ENCODE data around the gene TTLL13. TPM values are rescaled to one million over a fixed set of nuclear protein-coding genes. Genes with fewer than 3 reads are reported as not detected.

TTLL13 gene
- total RNA-seq, 1 experiment from 2014 or later: not detected

GRCh38 chr15:90205050-90205848 is 44.1 kb upstream of the TTLL13 start:
- ATAC-seq (no peak), DNase-seq (no peak)
- intact Hi-C loops (cut with micrococcal nuclease): no loop called here
- no peak overlapping the region for H2AFZ ChIP-seq (ENCODE audit: low read length)
- H4K20me1 ChIP-seq (ENCODE audit: low read length): peaks cover 46% of the 10 kb centered on the region
- no peak overlapping the region for H3K9ac ChIP-seq (ENCODE audit: low read length)
- H3K9me2 ChIP-seq (replicated peaks; ENCODE audit: low read length): no peaks in the 10 kb centered on the region
- peaks cover 98% of the 10 kb centered on the region for H3K79me2 ChIP-seq (ENCODE audit: low read length)
- no peak for TF ChIP-seq EZH2phosphoT487 (IDR thresholded peaks at IDR 0.05; ENCODE audit: borderline replicate concordance, low read length)
- no peak for TF ChIP-seq EZH2 (IDR thresholded peaks at IDR 0.05; ENCODE audit: low read length, unreplicated experiment)
- TF ChIP-seq, protein P1, sequence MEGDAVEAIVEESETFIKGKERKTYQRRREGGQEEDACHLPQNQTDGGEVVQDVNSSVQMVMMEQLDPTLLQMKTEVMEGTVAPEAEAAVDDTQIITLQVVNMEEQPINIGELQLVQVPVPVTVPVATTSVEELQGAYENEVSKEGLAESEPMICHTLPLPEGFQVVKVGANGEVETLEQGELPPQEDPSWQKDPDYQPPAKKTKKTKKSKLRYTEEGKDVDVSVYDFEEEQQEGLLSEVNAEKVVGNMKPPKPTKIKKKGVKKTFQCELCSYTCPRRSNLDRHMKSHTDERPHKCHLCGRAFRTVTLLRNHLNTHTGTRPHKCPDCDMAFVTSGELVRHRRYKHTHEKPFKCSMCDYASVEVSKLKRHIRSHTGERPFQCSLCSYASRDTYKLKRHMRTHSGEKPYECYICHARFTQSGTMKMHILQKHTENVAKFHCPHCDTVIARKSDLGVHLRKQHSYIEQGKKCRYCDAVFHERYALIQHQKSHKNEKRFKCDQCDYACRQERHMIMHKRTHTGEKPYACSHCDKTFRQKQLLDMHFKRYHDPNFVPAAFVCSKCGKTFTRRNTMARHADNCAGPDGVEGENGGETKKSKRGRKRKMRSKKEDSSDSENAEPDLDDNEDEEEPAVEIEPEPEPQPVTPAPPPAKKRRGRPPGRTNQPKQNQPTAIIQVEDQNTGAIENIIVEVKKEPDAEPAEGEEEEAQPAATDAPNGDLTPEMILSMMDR (conservative IDR thresholded peaks at IDR 0.05; ENCODE audit: low read depth, low read length): no peak
- no peak overlapping the region for H3K4me3 ChIP-seq (ENCODE audit: low read length)
- H3K4me1 ChIP-seq (ENCODE audit: insufficient read depth, low read length): peaks cover 42% of the 10 kb centered on the region
- no peaks in the 10 kb centered on the region for H3K9me3 ChIP-seq (ENCODE audit: low read length)
- H3F3A ChIP-seq (ENCODE audit: low read length, unreplicated experiment): peaks cover 3% of the 10 kb centered on the region
- ChIA-PET POLR2A (ENCODE audit: unreplicated experiment) (no interaction called here), CTCF (no interaction called here)
- no TSS peak for BruUV-seq (replicated peaks)
- H3K27ac ChIP-seq (ENCODE audit: low read length): no peak overlapping the region
- H3K27me3 ChIP-seq (ENCODE audit: low read length): no peaks in the 10 kb centered on the region
- H3K36me3 ChIP-seq (ENCODE audit: low read depth, low read length): peaks cover 46% of the 10 kb centered on the region
- H3K4me2 ChIP-seq (ENCODE audit: low read length): peak overlapping the region; percentile 99

DNA sequence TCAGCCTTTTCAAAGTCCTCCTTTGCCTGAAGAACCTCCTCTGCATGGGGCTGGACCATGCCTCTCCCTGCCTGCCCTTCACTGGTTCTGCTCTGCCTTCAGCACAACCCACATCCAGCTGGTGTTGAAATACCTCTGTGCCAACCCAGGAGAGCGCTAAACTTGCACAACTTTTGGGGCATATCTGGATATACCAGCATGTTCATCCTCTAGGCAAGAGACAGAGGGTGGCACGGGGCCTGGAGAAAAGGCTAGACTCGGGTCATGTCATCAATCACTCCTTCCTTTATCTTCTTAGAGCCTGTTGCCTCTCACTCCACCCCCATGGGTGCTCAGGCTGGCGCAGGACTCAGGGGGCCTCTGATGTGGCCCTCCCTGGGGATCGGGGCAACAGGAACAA is 43.5 kb upstream of the TTLL13 start:
- no peak overlapping the region for H3K27ac ChIP-seq (ENCODE audit: low read length)
- peaks cover 42% of the 10 kb centered on the region for H3K4me1 ChIP-seq (ENCODE audit: insufficient read depth, low read length)
- intact Hi-C loops (cut with micrococcal nuclease): no loop called here
- BruUV-seq (replicated peaks): no TSS peak
- no peak overlapping the region for H3K4me3 ChIP-seq (ENCODE audit: low read length)
- CTCF ChIA-PET: no interaction called here
- no peaks in the 10 kb centered on the region for H3K9me3 ChIP-seq (ENCODE audit: low read length)
- no peak overlapping the region for H2AFZ ChIP-seq (ENCODE audit: low read length)
- peaks cover 46% of the 10 kb centered on the region for H4K20me1 ChIP-seq (ENCODE audit: low read length)
- peaks cover 47% of the 10 kb centered on the region for H3K36me3 ChIP-seq (ENCODE audit: low read depth, low read length)
- H3K9ac ChIP-seq (ENCODE audit: low read length): no peak overlapping the region
- H3K9me2 ChIP-seq (replicated peaks; ENCODE audit: low read length): no peaks in the 10 kb centered on the region
- ATAC-seq (no peak), DNase-seq (no peak)
- TF ChIP-seq EZH2phosphoT487 (IDR thresholded peaks at IDR 0.05; ENCODE audit: borderline replicate concordance, low read length) (no peak), EZH2 (IDR thresholded peaks at IDR 0.05; ENCODE audit: low read length, unreplicated experiment) (no peak)
- TF ChIP-seq, protein P1 (conservative IDR thresholded peaks at IDR 0.05; ENCODE audit: low read depth, low read length): no peak
- no peaks in the 10 kb centered on the region for H3K27me3 ChIP-seq (ENCODE audit: low read length)
- peaks cover 98% of the 10 kb centered on the region for H3K79me2 ChIP-seq (ENCODE audit: low read length)
- peaks cover 2% of the 10 kb centered on the region for H3F3A ChIP-seq (ENCODE audit: low read length, unreplicated experiment)
- POLR2A ChIA-PET (ENCODE audit: unreplicated experiment): no interaction called here
- no peak overlapping the region for H3K4me2 ChIP-seq (ENCODE audit: low read length)

- Histone ChIP-seq H3F3A (ENCODE audit: low read length, unreplicated experiment) (peaks cover 4% of the 10 kb centered on the region), H3K27ac (ENCODE audit: low read length) (no peak overlapping the region), H3K4me2 (ENCODE audit: low read length) (no peak overlapping the region), H3K4me3 (ENCODE audit: low read length) (no peak overlapping the region), H3K79me2 (ENCODE audit: low read length) (peaks cover 92% of the 10 kb centered on the region), H3K9me2 (replicated peaks; ENCODE audit: low read length) (no peaks in the 10 kb centered on the region), H3K9me3 (ENCODE audit: low read length) (no peaks in the 10 kb centered on the region), H4K20me1 (ENCODE audit: low read length) (peaks cover 40% of the 10 kb centered on the region), H3K36me3 (ENCODE audit: low read depth, low read length) (peaks cover 48% of the 10 kb centered on the region), H3K4me1 (ENCODE audit: insufficient read depth, low read length) (peaks cover 54% of the 10 kb centered on the region), H3K27me3 (ENCODE audit: low read length) (no peaks in the 10 kb centered on the region), H2AFZ (ENCODE audit: low read length) (no peak overlapping the region), H3K9ac (ENCODE audit: low read length) (no peak overlapping the region)
- no peak for DNase-seq
- intact Hi-C loops (cut with micrococcal nuclease): no loop called here
- POLR2A ChIA-PET (ENCODE audit: unreplicated experiment): no interaction called here
- BruUV-seq (replicated peaks): no TSS peak
- CTCF ChIA-PET: no interaction called here
- TF ChIP-seq EZH2phosphoT487 (IDR thresholded peaks at IDR 0.05; ENCODE audit: borderline replicate concordance, low read length) (no peak), EZH2 (IDR thresholded peaks at IDR 0.05; ENCODE audit: low read length, unreplicated experiment) (no peak)
- TF ChIP-seq, protein P1 (conservative IDR thresholded peaks at IDR 0.05; ENCODE audit: low read depth, low read length): no peak
- ATAC-seq: no peak
These were observed 42.1 kb upstream of the TTLL13 start for GRCh38 chr15:90207252-90207651.
